Measurements from ENCODE around the gene OTULIN. TPM values are rescaled to one million over a fixed set of nuclear protein-coding genes. Genes with fewer than 3 reads are reported as not detected.

The OTULIN gene
- total RNA-seq, 1 donor from 2014 or later, result 10.4 TPM

GRCh38 chr5:14700478-14701436 lies 36.2 kb downstream of the OTULIN start:
- Histone ChIP-seq H3K9ac (ENCODE audit: low read depth in 1 of 3, low read length in 3 of 3) (peak overlapping the region in 1 of 3 donors; percentile 8), H3K36me3 (ENCODE audit: control insufficient read depth in 3 of 3, insufficient read depth in 3 of 3, low read length in 3 of 3) (peaks cover 9 to 23% (median 9%) of the 10 kb centered on the region in 3 donors)

DNA sequence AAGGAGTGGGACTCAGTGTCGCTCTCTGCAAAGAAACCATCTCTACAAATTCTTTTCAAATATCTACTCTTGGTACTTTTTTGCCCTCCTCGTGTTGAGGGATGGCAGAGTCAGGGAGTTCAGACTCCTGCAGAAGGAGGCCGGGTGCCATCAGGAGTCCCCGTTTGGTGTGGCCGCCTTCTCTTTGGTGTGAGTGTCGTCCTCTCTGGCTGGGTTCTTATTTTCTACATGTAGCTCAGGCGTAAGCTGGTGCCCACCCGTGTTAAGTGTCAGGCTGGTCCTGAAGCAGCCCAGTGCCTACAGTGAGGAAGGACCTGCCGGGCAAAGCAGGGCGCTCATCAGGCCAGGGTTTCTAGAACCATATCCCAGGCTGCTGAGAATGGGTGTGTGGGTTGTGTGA lies 37.0 kb downstream of the OTULIN start:
- Histone ChIP-seq H3K4me3 (ENCODE audit: low read length in 3 of 3) (no peak overlapping the region), H3K9ac (ENCODE audit: low read depth in 1 of 3, low read length in 3 of 3) (no peak overlapping the region), H3K4me1 (ENCODE audit: control insufficient read depth in 3 of 3, insufficient read depth in 3 of 3, low read length in 3 of 3) (peaks cover 0 to 8% (median 8%) of the 10 kb centered on the region in 3 donors), H3K9me3 (ENCODE audit: control insufficient read depth in 3 of 3, low read length in 3 of 3) (no peaks in the 10 kb centered on the region), H3K27me3 (ENCODE audit: control insufficient read depth in 3 of 3, insufficient read depth in 3 of 3, low read length in 3 of 3) (no peaks in the 10 kb centered on the region), H3K27ac (ENCODE audit: low read depth, low read length) (no peak overlapping the region), H3K36me3 (ENCODE audit: control insufficient read depth in 3 of 3, insufficient read depth in 3 of 3, low read length in 3 of 3) (peaks cover 6 to 25% (median 10%) of the 10 kb centered on the region in 3 donors)

More at GRCh38 chr5:14700478-14701436, 36.2 kb downstream of the OTULIN start:
- no peaks in the 10 kb centered on the region for H3K27me3 ChIP-seq (ENCODE audit: control insufficient read depth in 3 of 3, insufficient read depth in 3 of 3, low read length in 3 of 3)
- H3K9me3 ChIP-seq (ENCODE audit: control insufficient read depth in 3 of 3, low read length in 3 of 3), result no peaks in the 10 kb centered on the region
- H3K4me3 ChIP-seq (ENCODE audit: low read length in 3 of 3), result peak overlapping the region in 1 of 3 donors; percentile 17
- peaks cover 0 to 8% (median 8%) of the 10 kb centered on the region in 3 donors for H3K4me1 ChIP-seq (ENCODE audit: control insufficient read depth in 3 of 3, insufficient read depth in 3 of 3, low read length in 3 of 3)
- no peak overlapping the region for H3K27ac ChIP-seq (ENCODE audit: low read depth, low read length)

DNA sequence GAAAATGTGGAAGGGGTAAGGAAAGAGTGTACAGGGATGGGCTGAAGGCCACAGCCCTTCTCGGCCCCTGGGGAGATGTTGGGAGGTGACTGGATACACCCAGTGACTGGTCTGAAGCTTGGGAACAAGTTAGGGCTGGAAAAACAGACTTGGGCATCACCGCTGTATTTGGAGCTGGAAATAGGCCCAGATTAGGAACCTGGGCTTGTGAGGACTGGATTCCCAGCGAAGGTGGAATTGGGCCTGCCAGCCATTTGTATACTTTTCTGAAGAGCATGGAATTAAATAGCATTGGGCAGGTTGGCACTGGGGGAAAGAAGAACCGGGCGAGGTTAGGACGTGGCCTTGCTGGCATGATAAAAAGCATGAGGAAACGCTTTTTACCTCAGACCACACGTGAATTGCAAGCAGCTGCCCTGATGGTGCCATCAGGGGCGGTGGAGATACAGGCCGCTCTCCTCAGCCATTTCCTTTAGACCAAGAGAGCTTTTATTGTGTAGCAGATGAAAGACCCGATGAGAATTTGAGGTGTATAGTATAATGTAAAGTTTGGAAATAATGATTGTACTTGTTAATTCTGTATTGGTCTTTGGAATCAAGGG lies 37.8 kb downstream of the OTULIN start:
- Histone ChIP-seq H3K4me1 (ENCODE audit: control insufficient read depth in 3 of 3, insufficient read depth in 3 of 3, low read length in 3 of 3) (peaks cover 0 to 12% (median 9%) of the 10 kb centered on the region in 3 donors), H3K9ac (ENCODE audit: low read depth in 1 of 3, low read length in 3 of 3) (no peak overlapping the region), H3K36me3 (ENCODE audit: control insufficient read depth in 3 of 3, insufficient read depth in 3 of 3, low read length in 3 of 3) (peaks cover 7 to 26% (median 10%) of the 10 kb centered on the region in 3 donors), H3K27ac (ENCODE audit: low read depth, low read length) (no peak overlapping the region), H3K27me3 (ENCODE audit: control insufficient read depth in 3 of 3, insufficient read depth in 3 of 3, low read length in 3 of 3) (no peaks in the 10 kb centered on the region), H3K9me3 (ENCODE audit: control insufficient read depth in 3 of 3, low read length in 3 of 3) (no peaks in the 10 kb centered on the region), H3K4me3 (ENCODE audit: low read length in 3 of 3) (no peak overlapping the region)

DNA sequence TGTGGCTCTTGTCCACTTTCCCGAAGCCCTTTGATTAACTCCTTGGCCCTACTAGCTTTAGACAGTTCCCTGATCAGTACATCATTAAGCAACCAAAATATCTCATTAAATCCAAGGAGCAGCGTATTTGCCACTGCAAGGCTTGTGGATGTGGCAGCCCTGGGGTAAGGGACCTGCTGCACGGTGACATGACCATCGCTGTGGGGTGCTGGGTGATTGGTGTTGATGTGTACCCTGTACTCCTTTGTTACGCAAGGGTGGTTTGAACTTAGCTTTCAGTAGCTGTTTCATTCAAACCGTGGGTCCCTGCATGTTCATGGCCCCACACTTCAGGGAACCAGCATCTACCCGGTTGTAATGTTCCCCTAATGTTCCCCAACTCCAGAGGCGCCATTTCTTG lies 41.0 kb downstream of the OTULIN start:
- no peak overlapping the region for H3K27ac ChIP-seq (ENCODE audit: low read depth, low read length)
- peaks cover 17 to 35% (median 18%) of the 10 kb centered on the region in 3 donors for H3K36me3 ChIP-seq (ENCODE audit: control insufficient read depth in 3 of 3, insufficient read depth in 3 of 3, low read length in 3 of 3)
- no peak overlapping the region for H3K4me3 ChIP-seq (ENCODE audit: low read length in 3 of 3)

GRCh38 chr5:14706615-14707021 lies 42.1 kb downstream of the OTULIN start:
- Histone ChIP-seq H3K36me3 (ENCODE audit: control insufficient read depth in 3 of 3, insufficient read depth in 3 of 3, low read length in 3 of 3) (peaks cover 27 to 46% (median 27%) of the 10 kb centered on the region in 3 donors), H3K9me3 (ENCODE audit: control insufficient read depth in 3 of 3, low read length in 3 of 3) (no peaks in the 10 kb centered on the region), H3K27ac (ENCODE audit: low read depth, low read length) (no peak overlapping the region), H3K9ac (ENCODE audit: low read depth in 1 of 3, low read length in 3 of 3) (no peak overlapping the region), H3K4me1 (ENCODE audit: control insufficient read depth in 3 of 3, insufficient read depth in 3 of 3, low read length in 3 of 3) (peaks cover 0 to 4% (median 2%) of the 10 kb centered on the region in 3 donors), H3K4me3 (ENCODE audit: low read length in 3 of 3) (no peak overlapping the region), H3K27me3 (ENCODE audit: control insufficient read depth in 3 of 3, insufficient read depth in 3 of 3, low read length in 3 of 3) (no peaks in the 10 kb centered on the region)

More for the DNA sequence above, 41.0 kb downstream of the OTULIN start:
- H3K27me3 ChIP-seq (ENCODE audit: control insufficient read depth in 3 of 3, insufficient read depth in 3 of 3, low read length in 3 of 3), result no peaks in the 10 kb centered on the region
- no peaks in the 10 kb centered on the region for H3K9me3 ChIP-seq (ENCODE audit: control insufficient read depth in 3 of 3, low read length in 3 of 3)
- no peak overlapping the region for H3K9ac ChIP-seq (ENCODE audit: low read depth in 1 of 3, low read length in 3 of 3)
- peaks cover 0 to 12% (median 9%) of the 10 kb centered on the region in 3 donors for H3K4me1 ChIP-seq (ENCODE audit: control insufficient read depth in 3 of 3, insufficient read depth in 3 of 3, low read length in 3 of 3)

DNA sequence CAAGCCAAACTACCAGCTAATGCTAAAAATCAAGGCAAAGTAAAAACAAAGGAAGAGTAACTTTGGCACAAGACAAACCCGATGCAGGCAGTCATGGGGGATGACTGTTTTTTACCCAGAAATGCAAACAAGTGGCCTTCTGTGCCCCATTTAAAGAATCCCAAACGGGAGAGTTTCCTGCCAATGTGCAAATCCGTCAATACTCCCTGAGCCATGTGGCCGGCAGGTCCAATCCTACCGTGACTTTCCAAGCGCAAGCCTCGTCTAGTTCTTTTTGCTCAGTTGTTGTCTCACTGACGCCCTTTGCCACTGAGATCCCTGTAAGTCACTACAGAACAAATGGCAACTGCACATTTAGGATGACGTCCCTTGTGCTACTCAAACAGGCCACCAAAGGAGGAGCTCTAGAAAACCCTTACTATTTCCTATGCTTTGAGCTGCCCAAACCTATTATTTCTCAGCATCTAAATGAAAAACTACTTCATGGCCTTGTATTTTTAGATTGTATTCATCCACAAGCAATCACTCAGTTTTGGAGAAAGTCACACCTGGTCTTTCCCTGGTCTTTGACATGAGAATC lies 43.4 kb downstream of the OTULIN start:
- Histone ChIP-seq H3K9ac (ENCODE audit: low read depth in 1 of 3, low read length in 3 of 3) (no peak overlapping the region), H3K4me1 (ENCODE audit: control insufficient read depth in 3 of 3, insufficient read depth in 3 of 3, low read length in 3 of 3) (peaks cover 0 to 4% (median 2%) of the 10 kb centered on the region in 3 donors), H3K9me3 (ENCODE audit: control insufficient read depth in 3 of 3, low read length in 3 of 3) (no peaks in the 10 kb centered on the region), H3K36me3 (ENCODE audit: control insufficient read depth in 3 of 3, insufficient read depth in 3 of 3, low read length in 3 of 3) (peaks cover 39 to 57% (median 40%) of the 10 kb centered on the region in 3 donors), H3K4me3 (ENCODE audit: low read length in 3 of 3) (no peak overlapping the region), H3K27me3 (ENCODE audit: control insufficient read depth in 3 of 3, insufficient read depth in 3 of 3, low read length in 3 of 3) (no peaks in the 10 kb centered on the region), H3K27ac (ENCODE audit: low read depth, low read length) (no peak overlapping the region)

- Histone ChIP-seq H3K4me1 (ENCODE audit: control insufficient read depth in 3 of 3, insufficient read depth in 3 of 3, low read length in 3 of 3) (peaks cover 0 to 4% (median 2%) of the 10 kb centered on the region in 3 donors), H3K4me3 (ENCODE audit: low read length in 3 of 3) (no peak overlapping the region), H3K9ac (ENCODE audit: low read depth in 1 of 3, low read length in 3 of 3) (no peak overlapping the region), H3K27ac (ENCODE audit: low read depth, low read length) (no peak overlapping the region), H3K36me3 (ENCODE audit: control insufficient read depth in 3 of 3, insufficient read depth in 3 of 3, low read length in 3 of 3) (peaks cover 46 to 58% (median 46%) of the 10 kb centered on the region in 3 donors), H3K9me3 (ENCODE audit: control insufficient read depth in 3 of 3, low read length in 3 of 3) (no peaks in the 10 kb centered on the region), H3K27me3 (ENCODE audit: control insufficient read depth in 3 of 3, insufficient read depth in 3 of 3, low read length in 3 of 3) (no peaks in the 10 kb centered on the region)
Measured at GRCh38 chr5:14708551-14708950, 44.0 kb downstream of the OTULIN start.

- Histone ChIP-seq H3K9me3 (ENCODE audit: control insufficient read depth in 3 of 3, low read length in 3 of 3) (no peaks in the 10 kb centered on the region), H3K9ac (ENCODE audit: low read depth in 1 of 3, low read length in 3 of 3) (no peak overlapping the region), H3K4me3 (ENCODE audit: low read length in 3 of 3) (no peak overlapping the region), H3K27ac (ENCODE audit: low read depth, low read length) (no peak overlapping the region), H3K36me3 (ENCODE audit: control insufficient read depth in 3 of 3, insufficient read depth in 3 of 3, low read length in 3 of 3) (peaks cover 55 to 69% (median 57%) of the 10 kb centered on the region in 3 donors), H3K27me3 (ENCODE audit: control insufficient read depth in 3 of 3, insufficient read depth in 3 of 3, low read length in 3 of 3) (no peaks in the 10 kb centered on the region), H3K4me1 (ENCODE audit: control insufficient read depth in 3 of 3, insufficient read depth in 3 of 3, low read length in 3 of 3) (peaks cover 3 to 13% (median 5%) of the 10 kb centered on the region in 3 donors)
Measured at GRCh38 chr5:14710313-14710994, 45.9 kb downstream of the OTULIN start.

DNA sequence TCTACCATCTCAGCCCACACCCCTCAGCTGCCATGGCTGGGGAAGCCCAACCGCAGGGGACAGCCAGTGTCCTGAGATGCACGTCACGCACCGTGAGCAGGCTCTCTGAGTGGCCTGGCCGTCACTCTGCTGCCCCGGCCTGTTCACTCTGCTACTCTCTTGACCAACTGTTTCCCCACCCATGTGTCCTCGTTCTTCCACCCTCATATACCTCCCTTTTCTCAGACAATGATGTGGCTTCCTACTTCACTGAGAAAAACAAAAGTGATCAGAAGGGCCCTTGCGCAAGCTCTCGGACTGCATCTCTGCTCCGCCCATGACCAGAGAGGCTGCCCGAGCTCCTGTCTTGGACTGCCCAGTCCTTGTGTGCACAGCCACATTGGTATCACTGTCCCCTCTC lies 47.6 kb downstream of the OTULIN start:
- H3K27me3 ChIP-seq (ENCODE audit: control insufficient read depth in 3 of 3, insufficient read depth in 3 of 3, low read length in 3 of 3), result no peaks in the 10 kb centered on the region
- no peaks in the 10 kb centered on the region for H3K9me3 ChIP-seq (ENCODE audit: control insufficient read depth in 3 of 3, low read length in 3 of 3)
- H3K4me1 ChIP-seq (ENCODE audit: control insufficient read depth in 3 of 3, insufficient read depth in 3 of 3, low read length in 3 of 3), result peaks cover 3 to 9% (median 4%) of the 10 kb centered on the region in 3 donors
- peaks cover 60 to 69% (median 64%) of the 10 kb centered on the region in 3 donors for H3K36me3 ChIP-seq (ENCODE audit: control insufficient read depth in 3 of 3, insufficient read depth in 3 of 3, low read length in 3 of 3)
- no peak overlapping the region for H3K4me3 ChIP-seq (ENCODE audit: low read length in 3 of 3)
- no peak overlapping the region for H3K9ac ChIP-seq (ENCODE audit: low read depth in 1 of 3, low read length in 3 of 3)
- no peak overlapping the region for H3K27ac ChIP-seq (ENCODE audit: low read depth, low read length)

All from skeletal muscle tissue (tissue), 4 donors.